HEK293T (cell line): Measurements from ENCODE around the gene PDZD7.

Source experiments
- CTCF ChIA-PET: fragments of 350-600 bp; formaldehyde crosslinking; extraction: SDS; loops from one replicate; lab custom pipeline; 2021; ENCODE audit warnings: antibody characterized with exemption, inconsistent platforms; lab: Yijun Ruan, JAX
- POLR2A ChIA-PET: fragments of 350-600 bp; formaldehyde crosslinking; extraction: SDS; loops from one replicate; lab custom pipeline; 2020; ENCODE audit warnings: antibody characterized with exemption, inconsistent platforms; lab: Yijun Ruan, JAX
- DNase-seq: peaks from one replicate; pipeline ENCODE4 v3.0.0; 2012; ENCODE audit warnings: mixed read lengths; ENCODE audit errors: extremely low spot score
- ARNT ChIP-seq: fragments of 450-650 bp; IDR thresholded peaks from 2 replicates; pipeline ENCODE4 v1.6.1; 2017; ENCODE audit warnings: mild to moderate bottlenecking
- BHLHE40 ChIP-seq: fragments of 450-650 bp; IDR thresholded peaks from 2 replicates; pipeline ENCODE4 v1.6.1; 2016; ENCODE audit warnings: mild to moderate bottlenecking, moderate library complexity, borderline replicate concordance
- CTBP1 ChIP-seq: fragments of 450-650 bp; IDR thresholded peaks from 2 replicates; pipeline ENCODE4 v1.6.1; 2016; ENCODE audit warnings: borderline replicate concordance
- ELF4 ChIP-seq: fragments of 450-650 bp; IDR thresholded peaks from 2 replicates; pipeline ENCODE4 v1.6.1; 2017; ENCODE audit warnings: antibody characterized with exemption
- FOXA1 ChIP-seq: fragments of 450-650 bp; IDR thresholded peaks from 2 replicates; pipeline ENCODE4 v1.6.1; 2016; ENCODE audit warnings: mild to moderate bottlenecking
- FOXK2 ChIP-seq: fragments of 450-650 bp; IDR thresholded peaks from 2 replicates; pipeline ENCODE4 v1.6.1; 2016; ENCODE audit warnings: mild to moderate bottlenecking
- FOXM1 ChIP-seq: fragments of 450-650 bp; IDR thresholded peaks from 2 replicates; pipeline ENCODE4 v1.6.1; 2017; ENCODE audit warnings: mild to moderate bottlenecking, borderline replicate concordance
- HDGF ChIP-seq: fragments of 450-650 bp; IDR thresholded peaks from 2 replicates; pipeline ENCODE4 v1.6.1; 2017; ENCODE audit warnings: antibody characterized with exemption, borderline replicate concordance
- L3MBTL2 ChIP-seq: fragments of 450-650 bp; conservative IDR thresholded peaks from 2 replicates; pipeline ENCODE4 v1.6.1; 2016; ENCODE audit warnings: mild to moderate bottlenecking
- LEF1 ChIP-seq: fragments of 450-650 bp; IDR thresholded peaks from 2 replicates; pipeline ENCODE4 v1.6.1; 2017; ENCODE audit warnings: mild to moderate bottlenecking, borderline replicate concordance
- NFRKB ChIP-seq: fragments of 450-650 bp; IDR thresholded peaks from 2 replicates; pipeline ENCODE4 v1.6.1; 2016; ENCODE audit warnings: mild to moderate bottlenecking, moderate library complexity
- SP1 ChIP-seq: fragments of 450-650 bp; IDR thresholded peaks from 2 replicates; pipeline ENCODE4 v1.6.1; 2017
- SUZ12 ChIP-seq: fragments of 450-650 bp; IDR thresholded peaks from 2 replicates; pipeline ENCODE4 v1.6.1; 2016; ENCODE audit warnings: mild to moderate bottlenecking
- TARDBP ChIP-seq: fragments of 450-650 bp; IDR thresholded peaks from 2 replicates; pipeline ENCODE4 v1.6.1; 2016
- ZNF384 ChIP-seq: fragments of 450-650 bp; IDR thresholded peaks from 2 replicates; pipeline ENCODE4 v1.6.1; 2016
- TF ChIP-seq, protein P1 (sequence below): fragments of 450-650 bp; IDR thresholded peaks from 2 replicates; pipeline ENCODE4 v1.6.1; 2016

The PDZD7 gene

DNA sequence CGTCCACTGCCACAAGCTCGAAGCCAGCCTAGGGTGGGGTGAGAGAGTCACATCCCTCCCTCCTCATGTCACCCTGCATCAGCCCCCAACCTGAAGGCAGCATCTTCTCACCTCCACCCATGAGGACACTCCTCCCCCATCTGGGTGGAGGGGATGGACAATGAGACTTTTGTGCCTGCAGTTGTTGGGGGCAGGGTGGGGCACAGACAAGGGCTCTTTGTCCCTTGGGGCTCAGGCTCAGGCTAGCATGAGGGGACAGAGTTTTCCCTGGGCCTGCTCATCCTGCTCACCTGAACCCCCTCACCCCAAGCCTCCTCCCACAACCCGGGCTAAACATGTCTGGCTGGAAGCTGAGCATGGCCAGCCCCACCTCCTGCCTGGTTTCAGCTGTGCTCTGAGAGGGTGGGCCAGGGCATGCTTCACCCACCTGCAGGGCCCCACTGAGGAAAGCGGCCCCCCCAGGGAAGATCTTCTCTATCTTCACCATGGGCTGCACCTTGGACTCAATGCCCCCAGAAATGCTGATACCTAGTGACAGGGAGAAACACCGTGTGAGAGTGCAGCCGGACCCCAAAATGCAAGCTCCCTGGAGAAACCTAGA is 22.0 kb downstream of the PDZD7 start:
- TF ChIP-seq TARDBP = no peak
- no peak for TF ChIP-seq CTBP1
- no peak for TF ChIP-seq FOXM1
- TF ChIP-seq NFRKB = no peak
- no peak for DNase-seq
- CTCF ChIA-PET = interaction anchor here (2.6 to 3.1 kb wide), 2 partner anchors 11 to 15 kb away, joined by 10 to 12 read pairs; no protein-coding TSS in a partner anchor
- POLR2A ChIA-PET = interaction anchor here (1.4 to 4.1 kb wide), 2 partner anchors 11 to 34 kb away, joined by 4 to 27 read pairs; partner anchors contain the start of gene LZTS2

DNA sequence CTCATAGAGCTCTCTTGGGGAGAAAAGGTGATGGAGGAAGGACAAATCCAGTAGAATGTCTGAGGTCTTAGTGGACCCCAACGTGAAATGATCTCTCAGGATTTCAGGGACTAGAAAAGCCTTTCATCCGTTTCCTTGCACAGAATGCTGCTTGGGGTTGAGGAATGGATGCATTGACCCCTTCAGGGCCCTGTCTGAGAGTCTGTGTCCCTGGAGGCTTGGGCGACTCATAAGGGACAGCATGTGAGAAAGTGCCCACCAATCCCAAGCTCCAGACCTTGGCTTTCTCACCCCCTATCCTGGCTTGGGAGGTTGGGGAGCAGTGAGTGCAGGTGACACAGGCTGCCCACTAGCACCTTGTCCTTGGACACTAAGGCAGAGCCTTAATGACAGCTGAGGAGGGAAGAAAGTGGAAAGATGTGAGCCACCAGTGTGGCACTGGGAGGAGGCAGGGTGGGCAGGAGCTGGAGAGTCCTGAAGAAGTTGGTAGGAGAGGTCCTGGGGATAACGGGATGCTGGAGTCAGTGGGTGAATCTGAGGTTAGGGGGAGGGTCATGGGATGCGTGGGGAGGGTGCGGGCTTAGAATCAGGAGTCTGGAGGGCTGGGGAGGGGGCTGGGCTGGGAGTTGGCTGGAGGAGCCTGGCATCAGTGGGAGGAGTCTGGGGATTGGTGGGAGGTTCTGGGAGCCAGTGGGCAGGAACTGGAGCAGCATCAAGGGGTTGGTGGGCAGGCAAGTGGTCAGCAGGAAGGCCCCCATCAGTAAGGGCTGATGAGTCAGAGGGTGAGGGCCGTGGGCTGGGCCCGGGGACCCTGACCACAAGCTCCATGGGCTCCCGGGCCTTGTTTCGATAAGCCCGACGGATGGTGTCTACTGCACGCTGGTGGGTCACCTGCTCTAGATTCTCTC is 22.8 kb downstream of the PDZD7 start:
- no peak for DNase-seq
- TF ChIP-seq HDGF = no peak
- TF ChIP-seq NFRKB = no peak
- TF ChIP-seq ARNT = no peak
- TF ChIP-seq BHLHE40 = no peak
- TF ChIP-seq FOXM1 = no peak
- TF ChIP-seq, protein P1, sequence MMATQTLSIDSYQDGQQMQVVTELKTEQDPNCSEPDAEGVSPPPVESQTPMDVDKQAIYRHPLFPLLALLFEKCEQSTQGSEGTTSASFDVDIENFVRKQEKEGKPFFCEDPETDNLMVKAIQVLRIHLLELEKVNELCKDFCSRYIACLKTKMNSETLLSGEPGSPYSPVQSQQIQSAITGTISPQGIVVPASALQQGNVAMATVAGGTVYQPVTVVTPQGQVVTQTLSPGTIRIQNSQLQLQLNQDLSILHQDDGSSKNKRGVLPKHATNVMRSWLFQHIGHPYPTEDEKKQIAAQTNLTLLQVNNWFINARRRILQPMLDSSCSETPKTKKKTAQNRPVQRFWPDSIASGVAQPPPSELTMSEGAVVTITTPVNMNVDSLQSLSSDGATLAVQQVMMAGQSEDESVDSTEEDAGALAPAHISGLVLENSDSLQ = no peak
- TF ChIP-seq FOXK2 = no peak
- no peak for TF ChIP-seq L3MBTL2
- TF ChIP-seq SP1 = no peak
- TF ChIP-seq CTBP1 = no peak
- no peak for TF ChIP-seq ELF4
- TF ChIP-seq ZNF384 = no peak
- TF ChIP-seq TARDBP = no peak
- TF ChIP-seq LEF1 = no peak
- ChIA-PET POLR2A (interaction anchor here (1.3 to 1.7 kb wide), 4 partner anchors 10 to 95 kb away, joined by 3 to 4 read pairs (median 4); no protein-coding TSS in a partner anchor), CTCF (interaction anchor here (0.6 to 2.6 kb wide), 3 partner anchors 10 to 1485 kb away, joined by 3 to 12 read pairs (median 4); no protein-coding TSS in a partner anchor)

DNA sequence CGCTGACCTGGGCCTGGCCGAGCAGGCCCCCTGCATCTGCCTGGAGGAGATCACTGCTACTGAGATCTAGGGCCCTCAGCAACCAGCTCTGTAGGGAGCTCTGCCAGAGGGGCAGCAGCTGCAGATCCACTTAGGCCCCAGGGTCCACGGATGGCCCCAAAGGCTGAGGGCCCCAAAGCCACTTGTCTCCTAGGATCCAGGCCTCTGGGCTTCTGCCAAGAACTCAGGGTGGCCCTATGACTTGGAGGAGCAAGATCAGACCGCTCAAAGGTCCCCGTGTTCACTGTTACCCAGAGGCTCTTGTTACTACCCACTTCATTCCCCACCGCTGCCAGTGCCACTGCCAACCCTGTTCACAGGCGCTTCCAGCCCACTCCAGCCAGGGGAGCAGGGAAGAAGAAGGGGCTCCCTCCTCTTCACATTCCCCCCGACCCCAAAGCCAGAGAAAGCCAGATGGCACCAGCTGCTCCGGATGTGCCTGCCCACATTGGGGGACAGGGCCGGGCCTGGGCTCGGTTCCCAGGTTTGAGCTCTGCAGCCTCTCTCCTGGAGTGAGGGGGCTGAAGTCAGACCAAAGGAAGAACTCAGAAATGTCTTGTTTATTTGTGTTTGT is 23.7 kb downstream of the PDZD7 start:
- CTCF ChIA-PET = interaction anchor here (0.6 to 2.6 kb wide), 4 partner anchors 9 to 1484 kb away, joined by 3 to 12 read pairs (median 4); no protein-coding TSS in a partner anchor
- no peak for DNase-seq
- POLR2A ChIA-PET = interaction anchor here (1.1 to 1.7 kb wide), 6 partner anchors 9 to 94 kb away, joined by 3 to 5 read pairs (median 4); partner anchors contain the start of genes MRPL43 and TWNK
- TF ChIP-seq FOXA1 = no peak

DNA sequence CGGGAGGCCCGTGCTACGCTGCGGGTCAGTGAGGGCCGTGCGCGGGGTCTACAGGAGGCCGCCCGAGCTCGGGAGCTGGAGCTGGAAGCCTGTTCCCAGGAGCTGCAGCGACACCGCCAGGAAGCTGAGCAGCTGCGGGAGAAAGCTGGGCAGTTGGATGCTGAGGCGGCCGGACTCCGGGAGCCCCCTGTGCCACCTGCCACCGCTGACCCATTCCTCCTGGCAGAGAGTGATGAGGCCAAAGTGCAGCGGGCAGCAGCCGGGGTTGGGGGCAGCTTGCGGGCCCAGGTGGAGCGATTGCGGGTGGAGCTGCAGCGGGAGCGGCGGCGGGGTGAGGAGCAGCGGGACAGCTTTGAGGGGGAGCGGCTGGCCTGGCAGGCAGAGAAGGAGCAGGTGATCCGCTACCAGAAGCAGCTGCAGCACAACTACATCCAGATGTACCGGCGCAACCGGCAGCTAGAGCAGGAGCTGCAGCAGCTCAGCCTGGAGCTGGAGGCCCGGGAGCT is 24.3 kb downstream of the PDZD7 start:
- DNase-seq = no peak
- CTCF ChIA-PET = interaction anchor here (1.2 to 2.6 kb wide), 2 partner anchors 8 to 39 kb away, joined by 4 to 12 read pairs; no protein-coding TSS in a partner anchor
- TF ChIP-seq CTBP1 (no peak), ELF4 (no peak), BHLHE40 (no peak), FOXK2 (no peak), TARDBP (no peak), ZNF384 (no peak), ARNT (no peak), L3MBTL2 (no peak), FOXM1 (no peak), LEF1 (no peak), SP1 (no peak), SUZ12 (no peak), NFRKB (no peak), FOXA1 (no peak), HDGF (no peak)
- TF ChIP-seq, protein P1 = no peak
- POLR2A ChIA-PET = interaction anchor here (1.1 to 1.7 kb wide), 6 partner anchors 8 to 93 kb away, joined by 3 to 5 read pairs (median 4); partner anchors contain the start of genes MRPL43 and TWNK

DNA sequence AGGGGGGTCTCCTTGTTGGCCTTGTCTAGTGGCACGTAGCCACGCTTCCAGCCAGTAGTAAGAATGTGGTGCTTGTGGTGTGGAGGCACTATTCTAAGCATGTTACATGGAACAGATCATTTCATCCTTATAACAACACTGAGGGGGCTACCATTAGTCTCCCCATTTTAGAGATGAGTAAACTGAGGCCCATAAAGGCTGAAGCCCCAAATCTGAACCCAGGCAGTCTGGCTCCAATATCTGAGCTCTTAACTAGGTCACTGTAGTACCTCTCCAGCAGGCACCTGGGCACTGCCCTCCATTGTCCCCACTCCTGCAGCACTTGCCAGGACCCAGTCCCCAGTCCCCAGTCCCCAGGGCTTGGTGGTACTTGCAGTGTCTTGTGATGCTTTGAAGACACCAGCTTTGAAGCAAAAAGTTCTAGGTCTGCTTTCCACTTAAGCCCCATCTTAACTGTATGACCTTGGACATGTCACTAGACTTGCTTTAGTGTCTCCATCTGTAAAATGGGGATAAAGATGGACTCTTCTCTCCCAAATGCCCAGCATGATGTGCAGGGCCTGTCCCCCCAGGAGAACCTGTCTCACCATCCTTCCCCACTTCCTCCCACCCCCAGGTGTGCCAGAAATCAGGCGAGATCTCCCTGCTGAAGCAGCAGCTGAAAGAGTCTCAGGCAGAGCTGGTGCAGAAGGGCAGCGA is 24.9 kb downstream of the PDZD7 start:
- ChIA-PET CTCF (no interaction called here), POLR2A (interaction anchor here (1.1 to 1.7 kb wide), 5 partner anchors 8 to 19 kb away, joined by 3 to 5 read pairs (median 4); partner anchors contain the start of genes MRPL43 and TWNK)
- DNase-seq = no peak
- TF ChIP-seq NFRKB (no peak), CTBP1 (no peak), TARDBP (no peak), BHLHE40 (no peak), HDGF (no peak), FOXM1 (no peak), ARNT (no peak), FOXA1 (no peak)
- TF ChIP-seq, protein P1 = no peak
